ENCODE measurements around the gene FIG4. TPM values are rescaled to one million over a fixed set of nuclear protein-coding genes. Genes with fewer than 3 reads are reported as not detected.

FIG4 gene
- total RNA-seq, 2 donors from 2014 or later: 20.8 to 22.6 TPM

GRCh38 chr6:109790131-109790530 lies 99.0 kb downstream of the FIG4 start:
- 56% methylated on average over 1 of the region's 1 CpG; no CpG with 5 or more reads in 1 of the 2 experiments for WGBS, 2 experiments (ENCODE audit: insufficient coverage in 1 of 2, insufficient read length in 1 of 2)
- H3K9me3 Mint-ChIP-seq: peaks cover 11% of the 10 kb centered on the region
- no peak for TF ChIP-seq CTCF (conservative IDR thresholded peaks at IDR 0.05)
- no peak overlapping the region for H3K4me3 Mint-ChIP-seq
- no peak overlapping the region for H3K27ac Mint-ChIP-seq
- no peak for DNase-seq
- H3K4me3 ChIP-seq (ENCODE audit: low read length): no peak overlapping the region
- H3K36me3 Mint-ChIP-seq (ENCODE audit: low read depth): peaks cover 28% of the 10 kb centered on the region
- H3K27me3 Mint-ChIP-seq (ENCODE audit: insufficient read depth): peaks cover 15% of the 10 kb centered on the region
- H3K4me1 ChIP-seq (ENCODE audit: control insufficient read depth, insufficient read depth, low read length): peaks cover 7% of the 10 kb centered on the region
- H3K27ac ChIP-seq (ENCODE audit: low read depth, low read length): no peak overlapping the region
- H3K27me3 ChIP-seq (ENCODE audit: control insufficient read depth, insufficient read depth, low read length, poor library complexity, severe bottlenecking): peaks cover 20% of the 10 kb centered on the region
- peaks cover 11% of the 10 kb centered on the region for H3K4me1 Mint-ChIP-seq
- H3K9me3 ChIP-seq (ENCODE audit: control insufficient read depth, low read length): no peaks in the 10 kb centered on the region
- H3K9ac ChIP-seq (ENCODE audit: extremely low read depth, low read length, poor library complexity, severe bottlenecking): no peak overlapping the region
- H3K36me3 ChIP-seq (ENCODE audit: control insufficient read depth, insufficient read depth, low read length): peaks cover 5% of the 10 kb centered on the region

- H3K9me3 ChIP-seq (ENCODE audit: control insufficient read depth, low read length): no peaks in the 10 kb centered on the region
- no peak overlapping the region for H3K4me3 ChIP-seq (ENCODE audit: low read length)
- Mint-ChIP-seq H3K9me3 (peaks cover 7% of the 10 kb centered on the region), H3K4me3 (no peak overlapping the region), H3K4me1 (peaks cover 15% of the 10 kb centered on the region), H3K27ac (peak overlapping the region; percentile 12), H3K27me3 (ENCODE audit: insufficient read depth) (peaks cover 23% of the 10 kb centered on the region), H3K36me3 (ENCODE audit: low read depth) (peaks cover 27% of the 10 kb centered on the region)
- no peak overlapping the region for H3K27ac ChIP-seq (ENCODE audit: low read depth, low read length)
- WGBS, 2 experiments (ENCODE audit: insufficient coverage in 1 of 2, insufficient read length in 1 of 2): 71 to 81% methylated on average over 12 of the region's 12 CpGs
- H3K36me3 ChIP-seq (ENCODE audit: control insufficient read depth, insufficient read depth, low read length): peaks cover 5% of the 10 kb centered on the region
- peaks cover 27% of the 10 kb centered on the region for H3K27me3 ChIP-seq (ENCODE audit: control insufficient read depth, insufficient read depth, low read length, poor library complexity, severe bottlenecking)
- no peak overlapping the region for H3K9ac ChIP-seq (ENCODE audit: extremely low read depth, low read length, poor library complexity, severe bottlenecking)
- peak; percentile 22 for TF ChIP-seq CTCF (conservative IDR thresholded peaks at IDR 0.05)
- peaks cover 5% of the 10 kb centered on the region for H3K4me1 ChIP-seq (ENCODE audit: control insufficient read depth, insufficient read depth, low read length)
- peak; percentile 75 for DNase-seq
Observed at GRCh38 chr6:109791301-109791700, 100.2 kb downstream of the FIG4 start.

- H3K27ac ChIP-seq (ENCODE audit: low read depth, low read length): no peak overlapping the region
- H3K27me3 ChIP-seq (ENCODE audit: control insufficient read depth, insufficient read depth, low read length, poor library complexity, severe bottlenecking): peaks cover 44% of the 10 kb centered on the region
- H3K9ac ChIP-seq (ENCODE audit: extremely low read depth, low read length, poor library complexity, severe bottlenecking): no peak overlapping the region
- H3K4me1 Mint-ChIP-seq: peaks cover 16% of the 10 kb centered on the region
- H3K36me3 ChIP-seq (ENCODE audit: control insufficient read depth, insufficient read depth, low read length): peaks cover under 1% of the 10 kb centered on the region
- DNase-seq: no peak
- H3K27ac Mint-ChIP-seq: no peak overlapping the region
- H3K4me1 ChIP-seq (ENCODE audit: control insufficient read depth, insufficient read depth, low read length): peaks cover 5% of the 10 kb centered on the region
- TF ChIP-seq CTCF (conservative IDR thresholded peaks at IDR 0.05): no peak
- H3K9me3 Mint-ChIP-seq: no peaks in the 10 kb centered on the region
- H3K9me3 ChIP-seq (ENCODE audit: control insufficient read depth, low read length): no peaks in the 10 kb centered on the region
- H3K27me3 Mint-ChIP-seq (ENCODE audit: insufficient read depth): peaks cover 40% of the 10 kb centered on the region
- H3K4me3 Mint-ChIP-seq: no peak overlapping the region
- peaks cover 20% of the 10 kb centered on the region for H3K36me3 Mint-ChIP-seq (ENCODE audit: low read depth)
- H3K4me3 ChIP-seq (ENCODE audit: low read length): no peak overlapping the region
- WGBS, 2 experiments (ENCODE audit: insufficient coverage in 1 of 2, insufficient read length in 1 of 2): 95 to 100% methylated on average over 1 of the region's 1 CpG
Observed at GRCh38 chr6:109793021-109793420, 101.9 kb downstream of the FIG4 start.

Data from endodermal cell (in vitro differentiated cells).